T follicular helper cell (primary cell): ENCODE results near the gene HSPA12A.
A peak's percentile ranks its signal among the peaks of the same experiment; 100 is the strongest.

Experiments
- DNase-seq: peaks from one replicate; pipeline ENCODE4 v3.0.0-alpha.2; 2020; ENCODE audit warnings: low read depth

Gene HSPA12A

GRCh38 chr10:116743266-116744064 is 1.1 kb upstream of the HSPA12A start:
- DNase-seq, result no peak

GRCh38 chr10:116741391-116742351 is 695 bp downstream of the HSPA12A start:
- no peak for DNase-seq

GRCh38 chr10:116740971-116741370 is 1.4 kb downstream of the HSPA12A start:
- no peak for DNase-seq

- no peak for DNase-seq
Measured at GRCh38 chr10:116738339-116738738, 4.0 kb downstream of the HSPA12A start.

- DNase-seq, result no peak
Measured at GRCh38 chr10:116737627-116738327, 4.6 kb downstream of the HSPA12A start.

DNA sequence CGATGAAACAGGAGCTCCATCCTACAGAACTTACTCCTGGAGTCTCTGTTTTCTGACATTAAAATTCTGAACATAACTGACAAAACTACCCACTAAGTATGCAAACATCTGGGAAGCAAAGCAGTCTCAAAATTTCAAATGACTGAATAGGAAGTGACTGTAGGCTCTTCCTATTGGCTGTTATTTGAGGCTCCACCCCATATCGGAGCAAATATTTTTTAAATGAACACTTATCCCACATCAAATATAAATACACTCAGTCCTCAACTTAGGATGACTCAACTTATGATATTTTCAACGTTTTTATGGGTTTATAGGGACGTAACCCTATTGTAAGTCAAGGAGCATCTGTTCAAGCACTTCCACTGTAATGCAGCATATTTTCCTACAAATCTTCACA is 8.8 kb downstream of the HSPA12A start:
- DNase-seq, result no peak

DNA sequence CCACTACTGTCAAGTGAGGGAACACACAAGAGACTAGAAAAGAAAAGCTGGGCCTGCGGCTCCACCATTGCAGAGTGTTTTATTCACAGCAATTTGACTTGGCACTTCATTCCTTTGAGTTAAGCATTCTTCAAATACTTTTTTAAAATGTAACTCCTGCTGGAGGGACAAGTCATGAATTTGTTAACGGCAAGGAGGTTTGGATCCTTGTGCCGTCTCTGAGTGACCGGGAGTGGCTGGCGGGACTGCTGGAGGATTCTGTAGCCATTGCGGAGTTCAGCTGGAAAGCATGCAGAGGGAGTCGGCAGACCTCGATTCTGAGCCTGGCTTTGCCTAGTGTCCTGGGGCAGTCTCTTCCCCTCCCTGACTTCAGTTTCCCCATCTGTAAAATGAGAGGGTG is 9.8 kb downstream of the HSPA12A start:
- no peak for DNase-seq

- DNase-seq, result no peak
Measured at GRCh38 chr10:116730464-116731260, 11.7 kb downstream of the HSPA12A start.

DNA sequence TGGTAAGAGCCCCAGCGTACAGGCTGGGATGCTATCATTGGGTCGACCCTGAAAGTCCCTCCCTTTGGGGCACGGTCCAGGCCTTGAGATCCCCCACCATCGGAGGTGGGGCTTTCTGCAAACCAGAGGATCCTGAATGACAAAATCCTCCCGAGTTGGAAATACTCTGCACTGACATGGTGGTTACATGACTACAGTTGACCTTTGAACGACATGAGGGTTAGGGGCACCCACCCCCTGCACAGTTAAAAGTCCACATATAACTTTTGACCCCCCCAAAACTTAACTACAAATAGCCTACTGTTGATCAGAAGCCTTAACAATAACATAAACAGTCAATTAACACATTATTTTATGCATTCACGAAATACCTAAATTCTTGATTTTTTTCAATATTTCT is 13.1 kb downstream of the HSPA12A start:
- DNase-seq, result no peak

- DNase-seq, result no peak
Measured at GRCh38 chr10:116728526-116729096, 13.8 kb downstream of the HSPA12A start.

DNA sequence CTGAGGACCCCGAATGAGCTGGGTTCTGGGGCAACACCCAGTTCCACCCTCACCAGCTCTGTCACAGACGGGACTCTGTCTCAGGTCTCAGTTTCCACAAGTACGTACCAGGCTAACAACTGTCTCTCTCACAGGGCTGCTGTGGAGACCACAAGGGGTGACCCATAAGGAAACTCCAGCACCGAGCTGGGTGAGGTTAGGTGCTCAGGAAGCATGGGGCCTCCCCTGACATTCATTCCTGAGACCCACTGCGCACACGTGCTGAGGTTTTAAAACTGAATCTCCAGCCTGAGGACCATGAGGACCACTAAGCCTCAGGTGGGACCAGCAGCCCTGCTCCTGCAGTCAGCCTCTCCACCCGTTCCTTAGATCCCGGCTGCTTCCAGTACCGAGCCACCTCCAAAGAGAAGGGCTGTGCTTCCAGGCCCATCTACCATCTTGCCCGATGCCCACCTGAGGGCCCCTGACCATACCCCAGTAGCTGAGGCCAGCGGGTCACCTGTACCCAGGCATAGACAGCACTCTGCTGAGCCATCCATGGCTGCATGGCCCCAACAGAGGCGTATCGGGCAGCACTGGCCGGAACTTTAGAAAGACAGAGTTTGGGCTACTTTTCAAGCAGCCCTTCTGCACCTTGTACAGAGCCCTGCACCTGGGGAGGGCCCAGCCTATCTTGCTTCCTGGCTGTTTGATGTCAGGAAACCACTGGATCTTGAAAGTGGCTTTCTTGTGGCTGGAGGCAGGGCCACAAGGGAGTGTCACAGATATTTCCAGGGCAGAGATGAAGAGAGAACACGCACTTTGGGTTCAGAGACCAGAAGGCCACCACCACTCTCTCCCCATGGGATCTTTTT is 18.7 kb downstream of the HSPA12A start:
- peak; percentile 44 for DNase-seq

DNA sequence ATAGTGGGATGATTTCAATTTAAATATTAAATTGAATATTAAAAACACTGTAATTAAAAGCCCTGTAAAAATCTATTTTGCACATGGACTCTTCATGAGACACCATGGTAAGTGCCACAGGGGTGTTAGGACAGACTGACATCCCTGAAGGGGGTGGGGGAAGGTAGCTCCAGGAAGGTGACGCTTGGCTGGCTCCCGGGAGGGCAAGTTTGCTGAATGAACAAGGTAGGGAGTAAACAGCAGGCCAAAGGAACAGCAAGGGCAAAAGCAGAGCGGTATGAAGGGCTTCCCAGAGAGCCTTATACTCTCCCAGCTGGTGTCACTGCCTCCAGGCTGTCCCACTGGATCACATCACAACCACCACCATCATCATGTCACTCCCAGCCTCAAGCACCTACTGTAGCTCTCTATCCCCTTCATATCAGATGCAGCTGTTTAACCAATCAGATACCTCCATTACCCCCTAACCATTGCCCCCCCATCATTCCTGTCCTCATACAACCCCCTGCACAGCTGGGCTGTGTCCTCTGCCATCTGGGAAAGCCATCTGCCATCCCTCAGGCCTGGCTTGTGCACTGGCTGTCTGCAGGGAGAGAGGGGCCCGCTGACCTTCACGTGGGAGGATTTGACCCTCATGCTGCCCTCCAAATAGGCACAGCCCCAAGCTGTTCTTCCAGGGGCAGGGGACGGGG is 19.5 kb downstream of the HSPA12A start:
- no peak for DNase-seq

DNA sequence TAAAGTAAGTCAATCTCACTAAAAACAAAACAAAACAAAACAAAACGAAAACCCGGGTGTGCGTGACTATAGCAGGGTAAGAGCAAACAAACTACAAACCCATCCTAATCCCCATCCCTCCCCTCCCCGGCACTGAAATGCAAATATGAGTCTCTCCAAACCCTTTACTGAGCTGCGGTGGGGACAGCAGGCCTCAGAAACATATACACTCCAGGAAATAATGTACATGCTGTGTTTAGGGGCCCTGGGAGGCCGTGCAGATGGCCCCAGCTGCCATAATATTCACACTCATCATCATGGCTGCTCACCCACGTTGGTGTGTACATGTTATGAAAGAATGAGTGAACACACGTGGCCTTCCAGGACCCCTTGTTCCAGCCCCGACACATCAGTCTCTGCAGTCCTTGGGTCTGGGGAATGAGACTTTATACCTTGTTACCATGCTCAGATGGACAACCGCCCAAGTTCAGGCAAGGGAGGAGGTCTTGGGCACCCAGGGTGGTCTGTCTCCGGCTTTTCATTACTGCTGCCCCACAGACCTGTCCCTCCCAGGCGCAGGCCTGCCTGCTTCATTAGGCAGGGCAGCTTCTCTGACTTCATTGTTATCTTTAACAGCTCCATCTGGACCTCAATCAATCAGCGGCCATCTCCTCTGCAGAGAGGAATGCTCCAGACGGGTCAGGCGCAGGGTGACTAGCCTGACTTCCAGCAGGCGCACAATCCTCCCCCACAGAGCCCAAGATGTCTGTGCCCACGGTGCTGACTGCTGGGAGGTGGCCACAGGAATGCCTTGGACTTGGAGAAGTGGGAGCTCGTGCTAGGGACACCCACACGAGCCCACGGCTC is 20.6 kb downstream of the HSPA12A start:
- no peak for DNase-seq

- DNase-seq, result no peak
Measured at GRCh38 chr10:116720668-116721546, 21.5 kb downstream of the HSPA12A start.

DNA sequence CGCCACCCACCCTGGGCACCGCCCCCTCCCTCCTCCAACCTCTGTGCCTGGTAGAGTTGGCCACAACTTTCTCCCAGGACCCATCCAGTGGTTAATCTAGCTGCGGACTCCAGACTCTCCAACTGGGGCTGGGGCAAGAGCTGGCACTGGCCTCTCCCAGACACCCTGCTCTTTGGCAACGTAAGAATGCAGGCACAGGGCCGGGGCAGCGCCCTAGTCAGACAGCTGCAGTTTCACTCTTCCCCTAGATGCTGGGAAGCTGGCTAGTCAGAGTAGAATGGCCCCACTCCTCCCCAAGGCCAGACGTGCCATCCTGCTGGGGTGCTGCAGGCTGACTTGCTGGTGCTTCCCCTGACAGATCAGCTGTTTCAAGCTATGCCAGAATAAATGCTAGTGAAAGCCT is 22.1 kb downstream of the HSPA12A start:
- no peak for DNase-seq

GRCh38 chr10:116719804-116720203 is 22.6 kb downstream of the HSPA12A start:
- DNase-seq, result no peak

DNA sequence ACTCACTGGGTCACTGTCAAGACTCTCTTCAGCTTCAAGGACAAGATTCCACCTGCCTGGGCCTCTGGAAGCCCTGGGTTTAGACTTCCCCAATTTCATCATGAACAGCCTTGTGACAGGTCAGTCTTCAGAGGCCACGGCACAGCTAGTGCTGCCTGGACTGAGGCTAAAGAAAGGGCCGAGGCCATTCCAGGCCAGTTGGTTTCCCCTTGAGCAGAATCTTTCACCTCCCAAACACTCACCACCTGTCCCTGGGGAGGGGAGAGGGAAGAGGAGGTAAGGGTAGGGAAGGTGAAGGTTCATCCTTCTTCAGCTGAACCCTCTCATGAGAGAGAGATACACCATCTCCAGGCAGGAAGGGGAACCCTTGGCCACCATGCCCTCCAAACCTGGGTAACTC is 24.3 kb downstream of the HSPA12A start:
- no peak for DNase-seq

GRCh38 chr10:116716381-116716780 is 26.0 kb downstream of the HSPA12A start:
- no peak for DNase-seq
